K562 (cell line): ENCODE measurements around the gene KLHL35. TPM values are rescaled to one million over a fixed set of nuclear protein-coding genes. Genes with fewer than 3 reads are reported as not detected.

Source experiments
- ATAC-seq: fragments of 200-7000 bp; cut with Tn5 transposase; 3 replicates; pipeline ENCODE4 v1.9.1; 2020; ENCODE audit warnings: moderate library complexity
- BruUV-seq: library from RNA; stranded (reverse); fragments of 400-500 nt; replicated peaks from 2 replicates; lab custom pipeline; 2021; lab: Mats Ljungman, UMichigan
- CTCF ChIA-PET: fragments of 300-600 bp; formaldehyde crosslinking; extraction: SDS; loops from one replicate; lab custom pipeline; 2021; ENCODE audit warnings: low intra/inter-chr PET ratio; lab: Yijun Ruan, JAX
- POLR2A ChIA-PET: fragments of 300-600, 350-650 bp; sonication (Branson Sonifier 250); formaldehyde crosslinking; extraction: SDS; loops from one replicate; lab custom pipeline; 2021; ENCODE audit warnings: antibody characterized with exemption, inconsistent platforms; lab: Yijun Ruan, JAX
- DNase-seq, 4 experiments: peaks; one replicate each; pipeline versions ENCODE4 v3.0.0 to v3.0.0-alpha.2; 2011 to 2018; ENCODE audit warnings: low spot score in 3 of 4, mixed read lengths in 3 of 4; ENCODE audit errors: extremely low read depth in 1 of 4
- FAIRE-seq: peaks from 2 replicates; lab custom pipeline; 2011; peaks lifted over from hg19 to GRCh38; lab: Jason Lieb, UNC
- H2AFZ ChIP-seq: 2 replicates; pipeline ENCODE4 v1.6.0; 2011; ENCODE audit warnings: low read depth, low read length, control low read depth, inconsistent platforms
- H3K27ac ChIP-seq: fragments of 200-600 bp; 3 replicates; pipeline ENCODE4 v1.8.0; 2011; ENCODE audit warnings: low read depth, mild to moderate bottlenecking, control low read depth, inconsistent platforms, low read length, moderate library complexity, mixed read lengths; ENCODE audit errors: extremely low read depth
- H3K27me3 ChIP-seq, 2 experiments: fragments of 300-600 bp in 1 of 2; 2 replicates in 1 of 2; 3 replicates in 1 of 2; pipeline versions ENCODE4 v1.6.0 to v1.8.0; 2011; ENCODE audit warnings: inconsistent platforms in 2 of 2, low read length in 2 of 2, mild to moderate bottlenecking in 1 of 2, mixed read lengths in 1 of 2, moderate library complexity in 1 of 2; ENCODE audit not compliant: control insufficient read depth in 2 of 2, insufficient read depth in 2 of 2
- H3K36me3 ChIP-seq: fragments of 300-600 bp; 3 replicates; pipeline ENCODE4 v1.8.0; 2011; ENCODE audit warnings: mild to moderate bottlenecking, low read length, inconsistent platforms; ENCODE audit not compliant: control insufficient read depth, insufficient read depth
- H3K4me1 ChIP-seq, 2 experiments: fragments of 200-600 bp in 1 of 2; replicated peaks in 1 of 2; 2 replicates in 1 of 2; 3 replicates in 1 of 2; pipeline versions ENCODE4 v1.5.1 to v1.8.0; 2011; ENCODE audit warnings: inconsistent platforms in 2 of 2, low read length in 2 of 2, mild to moderate bottlenecking in 1 of 2, mixed read lengths in 1 of 2, moderate library complexity in 1 of 2; ENCODE audit not compliant: control insufficient read depth in 2 of 2, insufficient read depth in 2 of 2
- H3K4me2 ChIP-seq: 2 replicates; pipeline ENCODE4 v1.6.1; 2011; ENCODE audit warnings: low read length, control low read depth, inconsistent platforms, mixed read lengths; ENCODE audit not compliant: insufficient read depth
- H3K4me3 ChIP-seq: fragments of 200-600 bp; sonication (generic), shearing (Covaris generic); 2 replicates; pipeline ENCODE4 v1.5.1; 2016; ENCODE audit warnings: control low read depth, inconsistent platforms
- H3K79me2 ChIP-seq: fragments of 200-600 bp; 3 replicates; pipeline ENCODE4 v1.8.0; 2011; ENCODE audit warnings: low read length, inconsistent platforms; ENCODE audit not compliant: control insufficient read depth, insufficient read depth
- H3K9ac ChIP-seq, 2 experiments: 2 replicates each; pipeline versions ENCODE4 v1.6.0 to v1.6.1; 2011; ENCODE audit warnings: low read depth in 2 of 2, low read length in 2 of 2, control low read depth in 1 of 2, inconsistent platforms in 1 of 2, mild to moderate bottlenecking in 1 of 2, mixed read lengths in 1 of 2; ENCODE audit not compliant: insufficient read depth in 1 of 2
- H3K9me1 ChIP-seq: one replicate; pipeline ENCODE4 v1.6.0; 2011; ENCODE audit warnings: inconsistent platforms, mild to moderate bottlenecking, low read length, moderate library complexity; ENCODE audit not compliant: control insufficient read depth, insufficient read depth
- H3K9me3 ChIP-seq: replicated peaks from 2 replicates; pipeline ENCODE4 v1.5.1; 2011; ENCODE audit warnings: low read depth, low read length, inconsistent platforms; ENCODE audit not compliant: control insufficient read depth, insufficient read depth
- H4K20me1 ChIP-seq: replicated peaks from 2 replicates; pipeline ENCODE4 v1.6.1; 2011; ENCODE audit warnings: low read length, inconsistent platforms, mixed read lengths; ENCODE audit not compliant: control insufficient read depth, insufficient read depth
- ARNT ChIP-seq, 2 experiments: fragments of 450-650 bp; IDR thresholded peaks; 2 replicates each; pipeline ENCODE4 v1.6.1; 2016; ENCODE audit warnings: mild to moderate bottlenecking in 1 of 2
- EP400 ChIP-seq: fragments of 450-650 bp; IDR thresholded peaks from 2 replicates; pipeline ENCODE4 v1.6.1; 2017; ENCODE audit warnings: antibody characterized with exemption, mild to moderate bottlenecking, moderate library complexity
- ESRRA ChIP-seq: fragments of 450-650 bp; IDR thresholded peaks from 2 replicates; pipeline ENCODE4 v1.6.1; 2014; ENCODE audit warnings: low read depth, mild to moderate bottlenecking, moderate library complexity, borderline replicate concordance
- ESRRB ChIP-seq: fragments of 250-450 bp; sonication (Bioruptor Pico); IDR thresholded peaks from 2 replicates; pipeline ENCODE4 v1.5.0; 2020; ENCODE audit warnings: mild to moderate bottlenecking, moderate library complexity, borderline replicate concordance
- LARP7 ChIP-seq: fragments of 450-650 bp; IDR thresholded peaks from 2 replicates; pipeline ENCODE4 v1.6.1; 2016
- PHB ChIP-seq: fragments of 250-450 bp; sonication (Bioruptor Pico); IDR thresholded peaks from 2 replicates; pipeline ENCODE4 v1.5.0; 2021
- PHTF2 ChIP-seq: fragments of 250-450 bp; sonication (Bioruptor Pico); IDR thresholded peaks from 2 replicates; pipeline ENCODE4 v1.5.0; 2021; ENCODE audit warnings: mild to moderate bottlenecking
- POLR2H ChIP-seq: IDR thresholded peaks from 2 replicates; pipeline ENCODE4 v1.6.1; 2016; ENCODE audit warnings: missing genetic modification characterization, low read depth, mild to moderate bottlenecking, control low read depth, missing compliant biosample characterization, moderate library complexity
- SMARCC2 ChIP-seq: fragments of 450-650 bp; IDR thresholded peaks from 2 replicates; pipeline ENCODE4 v1.6.1; 2017; ENCODE audit warnings: antibody characterized with exemption, moderate library complexity, mild to moderate bottlenecking, low read depth
- ZNF311 ChIP-seq: fragments of 250-450 bp; sonication (Bioruptor Pico); IDR thresholded peaks from 2 replicates; pipeline ENCODE4 v1.4.0; 2020; ENCODE audit warnings: mild to moderate bottlenecking, moderate library complexity
- WGBS: fragments of 100-300 bp; shearing (Covaris generic); methylation state at CpG from one replicate; pipeline ENCODE4 v1.1.6; 2016; ENCODE audit warnings: low coverage, mixed read lengths; ENCODE audit not compliant: insufficient coverage; ENCODE audit errors: missing lambda C conversion rate; 5-methylcytosine and 5-hydroxymethylcytosine counted together
- in situ Hi-C: fragments of 300-500 bp; cut with MboI; formaldehyde crosslinking; loops from 4 replicates; pipeline ENCODE4 v1.15.0; 2018; ENCODE audit warnings: inconsistent platforms, mixed read lengths
- intact Hi-C: fragments of 100-400 bp; cut with micrococcal nuclease; formaldehyde crosslinking; loops from 2 replicates; pipeline ENCODE4 v1.14.2; 2022
- polyA plus RNA-seq, 8 experiments: library from polyadenylated mRNA; depleted of rRNA in 4 of 8; stranded (reverse) in 5 of 8; unstranded in 3 of 8; fragments of >200 nt; fragmentation: Nextera tagmentation in 2 of 8; fragmentation: Illumina TruSeq in 1 of 8; extraction: Ambion mirVana in 2 of 8; extraction: Trizol in 1 of 8; gene quantifications; 2 replicates each; pipeline versions ENCODE4 v1.2.1 to v1.2.3, GENCODE V29; 2011 to 2014; ENCODE audit warnings: inconsistent platforms in 1 of 8, missing spikeins in 1 of 8
- total RNA-seq, 7 experiments: library from RNA; depleted of rRNA in 6 of 7; stranded (reverse); fragments of >200 nt in 6 of 7; fragmentation: Illumina TruSeq in 2 of 7; extraction: Trizol in 2 of 7; gene quantifications; 2 replicates each; pipeline versions ENCODE4 v1.2.1 to v1.2.3, GENCODE V29; 2011 to 2021; ENCODE audit warnings: low replicate concordance in 1 of 7
- TF ChIP-seq, protein P1 (sequence below): fragments of 450-650 bp; IDR thresholded peaks from 2 replicates; pipeline ENCODE4 v1.6.1; 2016
- TF ChIP-seq, protein P2 (sequence below): conservative IDR thresholded peaks from 2 replicates; pipeline ENCODE4 v1.6.1; 2011; ENCODE audit warnings: low read depth, mild to moderate bottlenecking, low read length; ENCODE audit not compliant: control insufficient read depth

KLHL35 gene
- total and polyA plus RNA-seq, 9 of the 15 experiments (the other 6 are each of a cell fraction or from before 2014, with no cell fraction given): not detected

DNA sequence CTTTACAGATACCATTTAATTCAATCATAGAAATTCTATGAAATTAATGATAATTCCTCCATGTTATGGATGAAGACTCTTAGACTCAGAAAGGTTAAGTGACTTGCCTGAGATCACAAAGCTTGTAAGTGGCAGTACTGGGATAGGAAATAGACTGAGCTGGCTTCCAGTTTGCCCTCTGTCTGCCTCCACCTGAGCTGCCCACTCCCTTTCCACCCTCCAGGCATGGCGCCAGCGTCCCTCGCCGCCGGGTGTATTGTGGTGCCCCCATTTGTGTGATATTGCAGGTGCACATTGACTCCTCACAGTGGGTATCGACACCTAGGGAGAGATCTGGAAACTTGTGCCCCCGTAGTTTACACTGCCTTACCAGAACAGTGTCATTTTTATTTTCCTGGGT is 43.1 kb downstream of the KLHL35 start (continued):
- TF ChIP-seq ESRRA: no peak
- no peak for TF ChIP-seq PHTF2
- TF ChIP-seq PHB (CRISPR knock-in tag): no peak
- no peak for TF ChIP-seq ZNF311 (CRISPR knock-in tag)
- TF ChIP-seq EP400: no peak
- TF ChIP-seq ARNT (IDR thresholded peaks at IDR 0.05): no peak
- TF ChIP-seq, protein P1, sequence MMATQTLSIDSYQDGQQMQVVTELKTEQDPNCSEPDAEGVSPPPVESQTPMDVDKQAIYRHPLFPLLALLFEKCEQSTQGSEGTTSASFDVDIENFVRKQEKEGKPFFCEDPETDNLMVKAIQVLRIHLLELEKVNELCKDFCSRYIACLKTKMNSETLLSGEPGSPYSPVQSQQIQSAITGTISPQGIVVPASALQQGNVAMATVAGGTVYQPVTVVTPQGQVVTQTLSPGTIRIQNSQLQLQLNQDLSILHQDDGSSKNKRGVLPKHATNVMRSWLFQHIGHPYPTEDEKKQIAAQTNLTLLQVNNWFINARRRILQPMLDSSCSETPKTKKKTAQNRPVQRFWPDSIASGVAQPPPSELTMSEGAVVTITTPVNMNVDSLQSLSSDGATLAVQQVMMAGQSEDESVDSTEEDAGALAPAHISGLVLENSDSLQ: no peak
- no peak for TF ChIP-seq LARP7

GRCh38 chr11:75389276-75389605 is 43.8 kb downstream of the KLHL35 start:
- FAIRE-seq (no peak), DNase-seq (no peak), ATAC-seq (no peak)
- in situ Hi-C loops (no loop called here), intact Hi-C loops (loop anchor here (2.0 to 5.0 kb wide), 2 partner anchors 56 to 483 kb away; no protein-coding TSS in a partner anchor)
- POLR2A ChIA-PET: interaction anchor here (0.7 to 3.1 kb wide), 4 partner anchors 11 to 154 kb away, joined by 3 to 29 read pairs (median 4); partner anchors contain the start of gene RPS3
- Histone ChIP-seq H3K4me2 (no peak overlapping the region), H3K27me3 (no peaks in the 10 kb centered on the region), H3K9ac (peak overlapping the region; percentile 8 to 62; a peak in 1 of 4 replicates), H3K9me3 (no peaks in the 10 kb centered on the region), H2AFZ (peak overlapping the region; percentile 76), H3K9me1 (no peaks in the 10 kb centered on the region), H3K4me1 (peaks cover 12 to 15% of the 10 kb centered on the region in 2 experiments), H3K36me3 (no peaks in the 10 kb centered on the region), H3K79me2 (no peaks in the 10 kb centered on the region), H3K4me3 (no peak overlapping the region), H3K27ac (no peak overlapping the region), H4K20me1 (no peaks in the 10 kb centered on the region)
- 34% methylated on average over 10 of the region's 11 CpGs for WGBS
- TF ChIP-seq POLR2H (tag) (no peak), ESRRB (CRISPR knock-in tag) (no peak), SMARCC2 (no peak)
- TF ChIP-seq, protein P2, sequence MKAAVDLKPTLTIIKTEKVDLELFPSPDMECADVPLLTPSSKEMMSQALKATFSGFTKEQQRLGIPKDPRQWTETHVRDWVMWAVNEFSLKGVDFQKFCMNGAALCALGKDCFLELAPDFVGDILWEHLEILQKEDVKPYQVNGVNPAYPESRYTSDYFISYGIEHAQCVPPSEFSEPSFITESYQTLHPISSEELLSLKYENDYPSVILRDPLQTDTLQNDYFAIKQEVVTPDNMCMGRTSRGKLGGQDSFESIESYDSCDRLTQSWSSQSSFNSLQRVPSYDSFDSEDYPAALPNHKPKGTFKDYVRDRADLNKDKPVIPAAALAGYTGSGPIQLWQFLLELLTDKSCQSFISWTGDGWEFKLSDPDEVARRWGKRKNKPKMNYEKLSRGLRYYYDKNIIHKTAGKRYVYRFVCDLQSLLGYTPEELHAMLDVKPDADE: no peak
- BruUV-seq: no TSS peak
- CTCF ChIA-PET: interaction anchor here (0.6 to 3.5 kb wide), 8 partner anchors 56 to 478 kb away, joined by 3 to 38 read pairs (median 6); no protein-coding TSS in a partner anchor
